ENCODE measurements around the gene TDRD10.

Gene TDRD10

GRCh38 chr1:154590756-154591155 lies 88.7 kb downstream of the TDRD10 start:
- H3K4me3 ChIP-seq (ENCODE audit: control insufficient read depth in 1 of 7, extremely low read depth in 1 of 7, insufficient read depth in 4 of 7, low read depth in 2 of 7, low read length in 6 of 7): no peak overlapping the region
- no peaks in the 10 kb centered on the region for H3K9me3 ChIP-seq (ENCODE audit: control extremely low read depth in 1 of 5, control insufficient read depth in 4 of 5, insufficient read depth in 2 of 5, low read depth in 1 of 5, low read length in 4 of 5)
- no peaks in the 10 kb centered on the region for H3K27me3 ChIP-seq (replicated peaks in 2 of 5; ENCODE audit: control insufficient read depth in 4 of 5, insufficient read depth in 5 of 5, low read length in 4 of 5)
- no CpG with 5 or more reads among the region's 5 CpGs for WGBS (ENCODE audit: insufficient coverage)
- H3K36me3 ChIP-seq (ENCODE audit: control insufficient read depth in 4 of 4, insufficient read depth in 4 of 4, low read length in 3 of 4): peaks cover 41 to 96% (median 80%) of the 10 kb centered on the region in 4 experiments
- POLR2A ChIA-PET: no interaction called here
- no peaks in the 10 kb centered on the region for H3K4me1 ChIP-seq (ENCODE audit: control extremely low read depth in 1 of 4, control insufficient read depth in 4 of 4, insufficient read depth in 4 of 4, low read length in 3 of 4)
- CTCF ChIA-PET: interaction anchor here (1.1 to 2.8 kb wide), 3 partner anchors 10 to 31 kb away, joined by 4 to 11 read pairs (median 5); no protein-coding TSS in a partner anchor
- DNase-seq: no peak
- H3K27ac ChIP-seq (ENCODE audit: insufficient read depth in 1 of 2, low read depth in 1 of 2, low read length in 2 of 2, poor library complexity in 1 of 2, severe bottlenecking in 2 of 2): no peak overlapping the region

- Histone ChIP-seq H3K9me3 (ENCODE audit: control extremely low read depth in 1 of 5, control insufficient read depth in 4 of 5, insufficient read depth in 2 of 5, low read depth in 1 of 5, low read length in 4 of 5) (no peaks in the 10 kb centered on the region), H3K27me3 (replicated peaks in 2 of 5; ENCODE audit: control insufficient read depth in 4 of 5, insufficient read depth in 5 of 5, low read length in 4 of 5) (no peaks in the 10 kb centered on the region), H3K4me3 (ENCODE audit: control insufficient read depth in 1 of 7, extremely low read depth in 1 of 7, insufficient read depth in 4 of 7, low read depth in 2 of 7, low read length in 6 of 7) (no peak overlapping the region), H3K27ac (ENCODE audit: insufficient read depth in 1 of 2, low read depth in 1 of 2, low read length in 2 of 2, poor library complexity in 1 of 2, severe bottlenecking in 2 of 2) (no peak overlapping the region), H3K36me3 (ENCODE audit: control insufficient read depth in 4 of 4, insufficient read depth in 4 of 4, low read length in 3 of 4) (peaks cover 37 to 95% (median 78%) of the 10 kb centered on the region in 4 experiments), H3K4me1 (ENCODE audit: control extremely low read depth in 1 of 4, control insufficient read depth in 4 of 4, insufficient read depth in 4 of 4, low read length in 3 of 4) (no peaks in the 10 kb centered on the region)
- ChIA-PET CTCF (interaction anchor here (1.0 to 2.8 kb wide), 4 partner anchors 9 to 31 kb away, joined by 3 to 11 read pairs (median 4); no protein-coding TSS in a partner anchor), POLR2A (no interaction called here)
- DNase-seq: no peak
- 96% methylated on average over 7 of the region's 7 CpGs for WGBS (ENCODE audit: insufficient coverage)
Observed at GRCh38 chr1:154591206-154591605, 89.2 kb downstream of the TDRD10 start.

- Histone ChIP-seq H3K36me3 (ENCODE audit: control insufficient read depth in 4 of 4, insufficient read depth in 4 of 4, low read length in 3 of 4) (peaks cover 28 to 95% (median 78%) of the 10 kb centered on the region in 4 experiments), H3K27ac (ENCODE audit: insufficient read depth in 1 of 2, low read depth in 1 of 2, low read length in 2 of 2, poor library complexity in 1 of 2, severe bottlenecking in 2 of 2) (no peak overlapping the region), H3K4me1 (ENCODE audit: control extremely low read depth in 1 of 4, control insufficient read depth in 4 of 4, insufficient read depth in 4 of 4, low read length in 3 of 4) (no peaks in the 10 kb centered on the region), H3K9me3 (ENCODE audit: control extremely low read depth in 1 of 5, control insufficient read depth in 4 of 5, insufficient read depth in 2 of 5, low read depth in 1 of 5, low read length in 4 of 5) (no peaks in the 10 kb centered on the region), H3K27me3 (replicated peaks in 2 of 5; ENCODE audit: control insufficient read depth in 4 of 5, insufficient read depth in 5 of 5, low read length in 4 of 5) (no peaks in the 10 kb centered on the region), H3K4me3 (ENCODE audit: control insufficient read depth in 1 of 7, extremely low read depth in 1 of 7, insufficient read depth in 4 of 7, low read depth in 2 of 7, low read length in 6 of 7) (no peak overlapping the region)
- ChIA-PET POLR2A (no interaction called here), CTCF (interaction anchor here (1.2 to 1.6 kb wide), 2 partner anchors 20 to 180 kb away, joined by 3 read pairs; no protein-coding TSS in a partner anchor)
- DNase-seq: peak in 2 of 3 donors; percentile 17 to 36
Observed at GRCh38 chr1:154593390-154593789, 91.4 kb downstream of the TDRD10 start.

GRCh38 chr1:154594811-154595210 lies 92.8 kb downstream of the TDRD10 start:
- no peaks in the 10 kb centered on the region for H3K4me1 ChIP-seq (ENCODE audit: control extremely low read depth in 1 of 4, control insufficient read depth in 4 of 4, insufficient read depth in 4 of 4, low read length in 3 of 4)
- ChIA-PET POLR2A (no interaction called here), CTCF (interaction anchor here (0.7 to 2.5 kb wide), 8 partner anchors 11 to 72 kb away, joined by 3 to 11 read pairs (median 4); partner anchors contain the start of gene CHRNB2)
- WGBS (ENCODE audit: insufficient coverage): 94% methylated on average over 5 of the region's 7 CpGs
- H3K27me3 ChIP-seq (replicated peaks in 2 of 5; ENCODE audit: control insufficient read depth in 4 of 5, insufficient read depth in 5 of 5, low read length in 4 of 5): no peaks in the 10 kb centered on the region
- H3K36me3 ChIP-seq (ENCODE audit: control insufficient read depth in 4 of 4, insufficient read depth in 4 of 4, low read length in 3 of 4): peaks cover 18 to 94% (median 77%) of the 10 kb centered on the region in 4 experiments
- no peaks in the 10 kb centered on the region for H3K9me3 ChIP-seq (ENCODE audit: control extremely low read depth in 1 of 5, control insufficient read depth in 4 of 5, insufficient read depth in 2 of 5, low read depth in 1 of 5, low read length in 4 of 5)
- H3K4me3 ChIP-seq (ENCODE audit: control insufficient read depth in 1 of 7, extremely low read depth in 1 of 7, insufficient read depth in 4 of 7, low read depth in 2 of 7, low read length in 6 of 7): no peak overlapping the region
- no peak overlapping the region for H3K27ac ChIP-seq (ENCODE audit: insufficient read depth in 1 of 2, low read depth in 1 of 2, low read length in 2 of 2, poor library complexity in 1 of 2, severe bottlenecking in 2 of 2)
- no peak for DNase-seq

GRCh38 chr1:154595621-154596020 lies 93.6 kb downstream of the TDRD10 start:
- ChIA-PET POLR2A (no interaction called here), CTCF (interaction anchor here (1.6 to 2.5 kb wide), 3 partner anchors 10 to 35 kb away, joined by 5 to 11 read pairs (median 5); no protein-coding TSS in a partner anchor)
- peaks cover 18 to 90% (median 73%) of the 10 kb centered on the region in 4 experiments for H3K36me3 ChIP-seq (ENCODE audit: control insufficient read depth in 4 of 4, insufficient read depth in 4 of 4, low read length in 3 of 4)
- H3K9me3 ChIP-seq (ENCODE audit: control extremely low read depth in 1 of 5, control insufficient read depth in 4 of 5, insufficient read depth in 2 of 5, low read depth in 1 of 5, low read length in 4 of 5): no peaks in the 10 kb centered on the region
- H3K4me3 ChIP-seq (ENCODE audit: control insufficient read depth in 1 of 7, extremely low read depth in 1 of 7, insufficient read depth in 4 of 7, low read depth in 2 of 7, low read length in 6 of 7): no peak overlapping the region
- DNase-seq: no peak
- no peaks in the 10 kb centered on the region for H3K27me3 ChIP-seq (replicated peaks in 2 of 5; ENCODE audit: control insufficient read depth in 4 of 5, insufficient read depth in 5 of 5, low read length in 4 of 5)
- WGBS (ENCODE audit: insufficient coverage): no CpG with 5 or more reads among the region's 1 CpG
- H3K4me1 ChIP-seq (ENCODE audit: control extremely low read depth in 1 of 4, control insufficient read depth in 4 of 4, insufficient read depth in 4 of 4, low read length in 3 of 4): no peaks in the 10 kb centered on the region
- H3K27ac ChIP-seq (ENCODE audit: insufficient read depth in 1 of 2, low read depth in 1 of 2, low read length in 2 of 2, poor library complexity in 1 of 2, severe bottlenecking in 2 of 2): no peak overlapping the region

All from common myeloid progenitor, CD34-positive (primary cell).